Astrocyte (in vitro differentiated cells and primary cell): Measurements from ENCODE around the gene BCAS2.

Source experiments
- EZH2 ChIP-seq: IDR thresholded peaks from 2 replicates; pipeline ENCODE4 v1.6.1; 2012; ENCODE audit warnings: mild to moderate bottlenecking, low read length, inconsistent platforms; ENCODE audit not compliant: insufficient read depth
- TF ChIP-seq, protein P1 (sequence below): IDR thresholded peaks from 2 replicates; pipeline ENCODE4 v1.5.1; 2011; ENCODE audit warnings: low read depth, mild to moderate bottlenecking, inconsistent platforms, low read length, moderate library complexity; ENCODE audit not compliant: insufficient read depth

DNA sequence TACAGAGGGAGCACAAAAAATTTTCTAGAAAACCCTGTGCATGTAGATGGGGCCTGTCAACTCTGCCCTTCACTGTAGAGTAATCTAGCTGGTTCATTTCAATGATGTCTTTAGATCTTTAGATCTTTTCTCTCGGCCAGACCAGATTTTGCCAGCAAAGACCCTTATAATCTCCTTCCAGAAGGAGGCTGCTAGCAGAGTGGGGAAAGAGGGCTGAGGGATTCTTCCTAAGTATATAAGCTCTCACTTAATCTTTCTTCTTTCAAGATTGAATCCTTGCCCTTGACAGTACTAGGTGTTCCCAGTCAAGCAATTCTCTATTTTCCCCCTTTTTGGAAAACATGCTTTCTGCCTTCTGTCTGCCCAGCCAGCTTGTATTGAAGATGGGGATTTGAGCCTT is 34.3 kb downstream of the BCAS2 start:
- TF ChIP-seq, protein P1, sequence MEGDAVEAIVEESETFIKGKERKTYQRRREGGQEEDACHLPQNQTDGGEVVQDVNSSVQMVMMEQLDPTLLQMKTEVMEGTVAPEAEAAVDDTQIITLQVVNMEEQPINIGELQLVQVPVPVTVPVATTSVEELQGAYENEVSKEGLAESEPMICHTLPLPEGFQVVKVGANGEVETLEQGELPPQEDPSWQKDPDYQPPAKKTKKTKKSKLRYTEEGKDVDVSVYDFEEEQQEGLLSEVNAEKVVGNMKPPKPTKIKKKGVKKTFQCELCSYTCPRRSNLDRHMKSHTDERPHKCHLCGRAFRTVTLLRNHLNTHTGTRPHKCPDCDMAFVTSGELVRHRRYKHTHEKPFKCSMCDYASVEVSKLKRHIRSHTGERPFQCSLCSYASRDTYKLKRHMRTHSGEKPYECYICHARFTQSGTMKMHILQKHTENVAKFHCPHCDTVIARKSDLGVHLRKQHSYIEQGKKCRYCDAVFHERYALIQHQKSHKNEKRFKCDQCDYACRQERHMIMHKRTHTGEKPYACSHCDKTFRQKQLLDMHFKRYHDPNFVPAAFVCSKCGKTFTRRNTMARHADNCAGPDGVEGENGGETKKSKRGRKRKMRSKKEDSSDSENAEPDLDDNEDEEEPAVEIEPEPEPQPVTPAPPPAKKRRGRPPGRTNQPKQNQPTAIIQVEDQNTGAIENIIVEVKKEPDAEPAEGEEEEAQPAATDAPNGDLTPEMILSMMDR: no peak
- TF ChIP-seq EZH2: no peak
